SW480 (cell line): ENCODE measurements around the gene MMP15.
A peak's percentile ranks its signal among the peaks of the same experiment; 100 is the strongest.
"Not testable (repeated sequence)": the region's sequence is repeated elsewhere in the genome, so short reads cannot be mapped to it uniquely, and the experiment has no call there.

Source experiments
- DNase-seq: peaks from one replicate; pipeline ENCODE4 v3.0.0-alpha.2; 2016; ENCODE audit warnings: low spot score

MMP15 gene

GRCh38 chr16:58025351-58026138 is at the start of gene MMP15:
MMP15 (plus strand) TSS chr16:58025754; CDS start chr16:58026351, 597 bp downstream.
- peak; percentile 86 for DNase-seq

DNA sequence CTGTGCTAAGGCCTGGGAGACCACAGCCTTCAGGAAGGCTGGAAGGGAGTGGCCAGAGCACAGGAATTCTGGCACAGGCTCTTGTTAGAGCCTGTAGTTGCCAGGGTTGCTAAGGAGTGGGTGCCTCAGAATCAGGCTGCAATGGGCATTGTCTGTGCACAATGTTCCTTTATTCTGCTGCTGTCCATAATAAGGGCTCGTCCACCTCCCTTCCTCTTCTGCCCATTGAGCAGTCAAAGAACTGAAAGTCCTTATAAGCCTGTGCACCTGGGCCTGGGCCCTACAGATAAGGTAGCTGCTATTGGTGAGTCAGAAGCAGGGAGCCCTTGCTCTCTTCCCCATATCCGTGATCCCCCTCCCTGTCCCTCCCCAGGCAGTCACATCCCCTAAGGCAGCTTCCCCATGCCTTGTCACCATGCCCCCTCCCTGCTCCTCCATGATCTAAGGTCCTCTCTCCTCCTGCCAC is 49.2 kb upstream of the MMP15 start:
- DNase-seq = peak; percentile 10

GRCh38 chr16:57977418-57978069 is 48.0 kb upstream of the MMP15 start:
- no peak for DNase-seq

DNA sequence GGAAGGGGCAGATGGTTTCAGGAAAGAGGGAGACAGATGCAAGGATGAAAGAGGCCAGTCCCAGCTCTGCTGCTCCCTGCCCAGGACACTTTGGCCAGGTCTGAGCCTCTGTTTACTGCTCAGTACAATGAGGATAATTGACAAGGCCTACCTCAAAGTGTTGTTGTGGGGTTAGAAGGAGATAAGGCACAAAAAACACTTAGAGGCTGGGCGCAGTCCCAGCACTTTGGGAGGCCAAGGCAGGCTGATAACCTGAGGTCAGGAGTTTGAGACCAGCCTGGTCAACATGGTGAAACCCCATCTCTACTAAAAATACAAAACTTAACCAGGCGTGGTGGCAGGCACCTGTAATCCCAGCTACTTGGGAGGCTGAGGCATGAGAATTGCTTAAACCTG is 47.5 kb upstream of the MMP15 start:
- not testable (repeated sequence) for DNase-seq

- DNase-seq = no peak
Observed at GRCh38 chr16:57979006-57979585, 46.5 kb upstream of the MMP15 start.

- no peak for DNase-seq
Observed at GRCh38 chr16:57981636-57982035, 43.9 kb upstream of the MMP15 start.

DNA sequence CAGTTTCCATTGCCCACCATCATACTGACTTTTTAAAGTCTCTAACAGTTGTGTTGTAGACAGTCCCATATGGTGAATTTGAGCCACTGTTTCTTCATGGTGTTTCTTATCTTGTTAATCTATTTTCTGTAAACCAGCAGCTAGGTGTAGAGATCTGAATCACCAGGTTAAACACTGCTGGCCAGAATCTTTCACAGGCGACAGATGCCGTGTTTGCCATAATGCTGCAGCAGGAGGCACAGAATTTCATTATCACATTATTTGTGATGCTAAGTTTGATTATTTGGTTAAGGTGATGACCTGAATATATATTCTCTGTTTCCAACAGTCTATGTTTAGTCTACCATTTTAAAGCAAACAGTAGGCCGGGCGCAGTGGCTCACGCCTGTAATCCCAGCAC is 43.2 kb upstream of the MMP15 start:
- no peak for DNase-seq

DNA sequence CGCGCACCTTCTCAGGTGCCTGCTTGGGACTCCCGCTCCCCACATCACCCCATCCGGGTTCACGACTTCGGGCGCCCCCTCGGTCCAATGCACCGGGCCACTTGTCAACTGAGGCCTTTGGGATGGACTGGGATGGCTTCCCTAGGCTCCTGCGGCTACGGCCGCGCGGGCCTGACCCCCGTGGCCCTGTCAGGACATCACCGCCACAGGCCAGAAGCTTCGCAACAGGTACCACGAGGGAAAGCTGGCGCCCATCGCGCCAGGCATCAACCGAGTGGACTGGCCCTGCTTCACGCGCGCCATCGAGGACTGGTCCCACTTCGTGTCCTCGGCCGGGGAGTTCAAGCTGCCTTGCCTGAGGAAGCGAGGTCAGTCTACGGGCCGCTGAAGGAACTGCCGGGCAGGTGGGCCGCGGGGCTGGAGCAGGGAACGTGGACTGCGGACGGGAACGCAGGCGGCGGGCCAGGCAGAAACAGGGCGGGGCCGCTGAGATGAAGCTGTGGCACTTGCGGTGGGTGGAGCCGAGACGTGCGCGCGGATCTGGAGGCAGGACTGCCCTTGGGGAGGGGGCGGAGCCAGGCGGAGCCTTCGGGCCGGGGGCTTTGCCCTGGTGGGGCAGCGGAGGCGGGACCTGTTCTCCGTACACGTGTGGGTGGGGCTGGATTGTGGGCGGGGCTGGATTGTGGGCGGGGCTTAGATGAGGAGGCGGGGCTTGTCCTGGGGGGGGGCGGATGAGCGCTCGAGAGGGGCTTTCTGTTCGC is 40.9 kb upstream of the MMP15 start:
- no peak for DNase-seq

- no peak for DNase-seq
Observed at GRCh38 chr16:57985204-57986181, 40.1 kb upstream of the MMP15 start.

DNA sequence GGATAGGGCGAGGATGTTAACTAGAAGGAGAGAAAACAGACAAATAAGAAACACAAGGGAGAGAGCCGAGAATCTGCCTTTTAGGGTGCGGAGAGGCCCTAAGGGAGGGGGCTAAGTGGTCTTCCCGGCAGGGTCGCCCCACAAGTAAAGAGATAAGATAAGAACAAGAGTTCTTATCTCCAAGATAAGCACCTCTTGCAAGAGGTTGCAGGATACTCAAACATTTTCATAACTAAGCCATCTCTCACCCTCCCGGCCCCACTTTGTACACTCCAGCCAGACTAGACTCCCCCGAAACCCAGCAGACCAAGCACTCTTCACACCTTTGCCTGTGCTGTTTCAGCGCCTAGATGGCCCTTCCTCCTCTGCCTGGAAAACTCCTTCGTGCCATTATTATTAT is 39.4 kb upstream of the MMP15 start:
- DNase-seq = no peak

GRCh38 chr16:57987441-57988177 is 37.9 kb upstream of the MMP15 start:
- no peak for DNase-seq

GRCh38 chr16:57988929-57989328 is 36.6 kb upstream of the MMP15 start:
- DNase-seq = no peak

DNA sequence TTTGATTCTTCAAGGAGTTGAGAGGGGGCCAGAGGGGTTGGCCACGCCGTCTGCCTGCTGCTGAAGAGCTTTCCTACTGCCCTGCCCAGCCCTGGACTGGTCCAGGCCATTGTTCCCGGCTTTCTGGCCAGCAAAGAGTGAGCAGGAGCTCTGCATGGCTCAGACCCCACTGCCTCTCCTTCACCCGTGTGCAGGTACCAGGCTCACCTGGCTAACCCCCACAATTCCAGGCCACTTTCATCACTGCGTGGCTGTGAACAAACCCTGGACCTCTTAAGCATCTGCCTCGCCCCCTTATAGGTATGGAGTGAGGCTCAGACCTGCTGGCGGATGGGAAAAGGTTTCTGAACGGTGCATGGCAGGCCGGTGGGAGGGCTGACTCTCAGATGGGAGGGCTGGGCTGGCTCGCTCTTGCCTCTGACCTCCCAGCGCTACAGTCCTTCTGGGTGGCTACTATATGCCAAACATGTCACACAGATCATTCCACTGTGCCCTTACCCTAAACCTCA is 33.9 kb upstream of the MMP15 start:
- DNase-seq = no peak

GRCh38 chr16:57992084-57992483 is 33.5 kb upstream of the MMP15 start:
- DNase-seq = no peak

DNA sequence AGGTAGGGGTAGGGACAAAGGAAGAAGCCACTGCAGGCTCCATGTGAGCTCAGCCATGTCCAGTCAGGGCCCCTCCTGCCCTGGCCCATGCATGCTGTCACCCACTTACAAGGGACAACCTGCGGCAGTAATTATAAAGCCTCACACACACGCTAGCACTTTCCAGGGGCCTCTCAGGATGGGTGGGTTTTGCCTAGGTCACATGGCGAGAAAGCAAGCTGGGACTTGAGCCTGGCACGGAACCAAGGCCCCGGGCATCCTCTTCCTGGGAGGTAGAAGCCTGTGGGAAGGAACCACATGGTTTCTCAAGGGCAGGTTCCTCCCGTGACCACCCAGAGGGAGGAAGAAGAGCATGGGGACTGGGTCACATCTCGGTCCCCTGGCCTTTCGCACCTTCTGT is 32.1 kb upstream of the MMP15 start:
- DNase-seq = no peak

DNA sequence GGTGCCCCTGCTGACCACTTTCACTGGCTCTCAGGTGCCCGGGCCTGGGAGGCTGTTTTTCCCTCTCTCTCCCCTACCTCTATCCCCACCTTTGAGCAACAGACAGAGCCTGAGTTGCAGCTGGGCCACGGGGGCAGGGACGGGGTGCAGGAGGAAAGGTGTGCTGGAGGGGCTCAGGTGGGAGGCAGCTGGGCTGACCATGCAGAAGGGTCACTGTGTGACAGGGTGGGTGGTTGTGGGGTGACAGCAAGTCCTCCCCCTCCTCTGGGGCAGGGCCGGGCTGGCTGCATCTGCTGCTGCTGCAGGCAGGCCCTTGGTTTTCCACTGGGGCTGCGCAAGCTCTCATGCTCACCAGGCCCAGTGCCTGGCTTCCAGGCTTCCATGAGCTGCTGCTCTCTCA is 31.7 kb upstream of the MMP15 start:
- DNase-seq = no peak

DNA sequence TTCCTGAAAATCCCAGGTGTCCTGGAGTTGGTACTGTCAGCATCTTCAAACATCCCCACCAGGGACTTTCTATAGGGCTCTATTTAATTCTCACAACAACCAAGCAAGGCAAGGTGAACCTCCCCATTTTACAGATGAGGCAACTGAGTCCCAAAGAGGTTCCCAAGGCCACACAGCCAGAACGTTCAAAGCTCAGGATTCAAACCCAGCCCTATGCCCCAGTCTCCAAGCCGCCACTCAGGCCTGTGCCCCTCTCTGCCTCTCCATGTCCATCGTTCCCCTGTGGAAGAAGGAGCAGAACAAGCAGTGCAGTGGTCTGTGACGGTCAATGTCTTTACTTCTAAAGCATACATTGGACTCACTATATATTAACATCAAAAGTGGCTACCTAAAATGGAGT is 31.2 kb upstream of the MMP15 start:
- DNase-seq = no peak

DNA sequence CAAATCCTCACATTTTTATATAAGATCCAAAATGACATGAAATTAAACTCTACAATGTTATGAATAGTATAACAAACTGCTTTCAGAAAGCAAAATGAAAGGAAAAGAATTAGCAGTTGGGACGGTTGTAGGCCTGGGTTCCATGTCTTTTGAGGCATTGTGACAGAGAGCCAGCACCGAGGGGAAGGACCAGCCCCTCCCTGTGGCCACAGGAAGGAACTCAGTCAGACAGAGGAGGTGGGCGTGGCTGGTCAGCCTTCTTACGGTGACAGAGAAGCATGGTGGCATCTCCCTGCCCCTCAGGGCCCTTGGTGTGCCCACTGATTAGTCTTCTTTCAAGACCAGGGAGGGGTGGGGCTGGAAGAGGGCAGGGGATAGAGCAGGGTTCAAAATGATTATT is 30.8 kb upstream of the MMP15 start:
- DNase-seq = peak; percentile 42

- no peak for DNase-seq
Observed at GRCh38 chr16:57995721-57996405, 29.7 kb upstream of the MMP15 start.
